GM04504 (cell line): ENCODE results near the gene FAM149B1.
"Not testable (repeated sequence)": the region's sequence is repeated elsewhere in the genome, so short reads cannot be mapped to it uniquely, and the experiment has no call there.

Experiments used
- DNase-seq: peaks from one replicate; pipeline ENCODE4 v3.0.0-alpha.2; 2012; ENCODE audit warnings: low read depth

Gene FAM149B1

GRCh38 chr10:73167783-73168464 lies at the start of gene FAM149B1, which contains the start of gene ECD:
TSS of gene FAM149B1 (plus strand) at chr10:73168119. CDS start at chr10:73168340, 221 bp downstream.
TSS of gene ECD (minus strand) at chr10:73168008. CDS start at chr10:73163937, 4,071 bp downstream.
- DNase-seq = peak; percentile 88

GRCh38 chr10:73119457-73119856 lies 48.5 kb upstream of the FAM149B1 start:
- no peak for DNase-seq

- DNase-seq = no peak
Measured at GRCh38 chr10:73119952-73120351, 48.0 kb upstream of the FAM149B1 start.

- DNase-seq = no peak
Measured at GRCh38 chr10:73126343-73126742, 41.6 kb upstream of the FAM149B1 start.

GRCh38 chr10:73131301-73131700 lies 36.6 kb upstream of the FAM149B1 start:
- no peak for DNase-seq

- no peak for DNase-seq
Measured at GRCh38 chr10:73131913-73132686, 35.8 kb upstream of the FAM149B1 start.

- DNase-seq = no peak
Measured at GRCh38 chr10:73134727-73135126, 33.2 kb upstream of the FAM149B1 start.

- DNase-seq = no peak
Measured at GRCh38 chr10:73136627-73137026, 31.3 kb upstream of the FAM149B1 start.

GRCh38 chr10:73139251-73139650 lies 28.7 kb upstream of the FAM149B1 start:
- no peak for DNase-seq

GRCh38 chr10:73141603-73142002 lies 26.3 kb upstream of the FAM149B1 start:
- no peak for DNase-seq

GRCh38 chr10:73150633-73151413 lies 17.1 kb upstream of the FAM149B1 start:
- DNase-seq = not testable (repeated sequence)

- DNase-seq = no peak
Measured at GRCh38 chr10:73152009-73152408, 15.9 kb upstream of the FAM149B1 start.

- no peak for DNase-seq
Measured at GRCh38 chr10:73156054-73156453, 11.9 kb upstream of the FAM149B1 start.

GRCh38 chr10:73159038-73159648 lies 8.8 kb upstream of the FAM149B1 start:
- peak; percentile 21 for DNase-seq

GRCh38 chr10:73161079-73161478 lies 6.8 kb upstream of the FAM149B1 start:
- no peak for DNase-seq

- no peak for DNase-seq
Measured at GRCh38 chr10:73161662-73162061, 6.3 kb upstream of the FAM149B1 start.

GRCh38 chr10:73163096-73163495 lies 4.8 kb upstream of the FAM149B1 start:
- no peak for DNase-seq

- no peak for DNase-seq
Measured at GRCh38 chr10:73166972-73167371, 947 bp upstream of the FAM149B1 start.

GRCh38 chr10:73167458-73167782 lies 499 bp upstream of the FAM149B1 start:
- DNase-seq = no peak

GRCh38 chr10:73168465-73168803 lies 515 bp downstream of the FAM149B1 start:
- DNase-seq = no peak

GRCh38 chr10:73169320-73169719 lies 1.4 kb downstream of the FAM149B1 start:
- no peak for DNase-seq

GRCh38 chr10:73172867-73173266 lies 4.9 kb downstream of the FAM149B1 start:
- DNase-seq = no peak
